ENCODE measurements around the gene TBC1D7. TPM values are rescaled to one million over a fixed set of nuclear protein-coding genes. Genes with fewer than 3 reads are reported as not detected.

The TBC1D7 gene
- total and polyA plus RNA-seq, 2 donors (not counting 1 experiment from before 2014, with no cell fraction given), result 21.5 to 22.3 TPM

- Histone ChIP-seq H3K36me3 (replicated peaks in 1 of 2; ENCODE audit: control extremely low read depth in 1 of 2, control insufficient read depth in 1 of 2, extremely low read depth in 1 of 2, insufficient read depth in 2 of 2, low read length in 1 of 2) (peaks cover 0 to 7% of the 10 kb centered on the region in 2 experiments), H3K4me3 (ENCODE audit: control extremely low read depth in 1 of 5, extremely low read depth in 1 of 5, insufficient read depth in 1 of 5, low read depth in 2 of 5, low read length in 4 of 5) (no peak overlapping the region), H3K4me1 (ENCODE audit: control insufficient read depth in 2 of 2, insufficient read depth in 2 of 2, low read length in 2 of 2) (peaks cover 35 to 46% of the 10 kb centered on the region in 2 donors), H3K27me3 (replicated peaks in 1 of 4; ENCODE audit: control extremely low read depth in 1 of 4, control insufficient read depth in 3 of 4, insufficient read depth in 4 of 4, low read length in 3 of 4) (no peaks in the 10 kb centered on the region), H2AFZ (ENCODE audit: insufficient read depth, low read depth, low read length, poor library complexity, severe bottlenecking) (no peak overlapping the region), H3K4me2 (replicated peaks; ENCODE audit: low read depth, low read length, poor library complexity, severe bottlenecking) (no peak overlapping the region), H3K79me2 (ENCODE audit: control insufficient read depth, insufficient read depth, low read length) (peaks cover 24% of the 10 kb centered on the region), H3K9ac (ENCODE audit: low read length) (no peak overlapping the region), H3K9me3 (ENCODE audit: control extremely low read depth in 1 of 3, control insufficient read depth in 2 of 3, insufficient read depth in 1 of 3, low read length in 2 of 3) (no peaks in the 10 kb centered on the region), H4K20me1 (ENCODE audit: control insufficient read depth, insufficient read depth, low read length, poor library complexity, severe bottlenecking) (no peaks in the 10 kb centered on the region), H3K27ac (ENCODE audit: low read length in 2 of 2) (no peak overlapping the region)
- DNase-seq (no peak), ATAC-seq (ENCODE audit: low read depth) (no peak)
- POLR2A ChIA-PET, result no interaction called here
- TF ChIP-seq EZH2 (IDR thresholded peaks at IDR 0.05; ENCODE audit: borderline replicate concordance, insufficient read depth, low read depth, low read length, poor library complexity, severe bottlenecking) (no peak), CTCF (IDR thresholded peaks at IDR 0.05) (no peak)
- H3K27me3 Mint-ChIP-seq, result no peaks in the 10 kb centered on the region
- 98% methylated on average over 23 of the region's 39 CpGs for WGBS (ENCODE audit: insufficient coverage)
- no peak overlapping the region for H3K4me3 Mint-ChIP-seq
- no peaks in the 10 kb centered on the region for H3K9me3 Mint-ChIP-seq (ENCODE audit: insufficient read depth)
- intact Hi-C loops (cut with micrococcal nuclease), result no loop called here
- CTCF ChIA-PET, result interaction anchor here (1.8 kb wide), 1 partner anchor 10 kb away, joined by 4 read pairs; no protein-coding TSS in a partner anchor
- no peak overlapping the region for H3K27ac Mint-ChIP-seq
- peaks cover 56% of the 10 kb centered on the region for H3K4me1 Mint-ChIP-seq
Measured at GRCh38 chr6:13365320-13365719, 37.0 kb upstream of the TBC1D7 start.

- Histone ChIP-seq H4K20me1 (ENCODE audit: control insufficient read depth, insufficient read depth, low read length, poor library complexity, severe bottlenecking) (no peaks in the 10 kb centered on the region), H3K4me2 (replicated peaks; ENCODE audit: low read depth, low read length, poor library complexity, severe bottlenecking) (no peak overlapping the region), H3K9me3 (ENCODE audit: control extremely low read depth in 1 of 3, control insufficient read depth in 2 of 3, insufficient read depth in 1 of 3, low read length in 2 of 3) (no peaks in the 10 kb centered on the region), H3K27ac (ENCODE audit: low read length in 2 of 2) (no peak overlapping the region), H3K79me2 (ENCODE audit: control insufficient read depth, insufficient read depth, low read length) (peaks cover 24% of the 10 kb centered on the region), H3K4me1 (ENCODE audit: control insufficient read depth in 2 of 2, insufficient read depth in 2 of 2, low read length in 2 of 2) (peaks cover 39 to 50% of the 10 kb centered on the region in 2 donors), H2AFZ (ENCODE audit: insufficient read depth, low read depth, low read length, poor library complexity, severe bottlenecking) (no peak overlapping the region), H3K36me3 (replicated peaks in 1 of 2; ENCODE audit: control extremely low read depth in 1 of 2, control insufficient read depth in 1 of 2, extremely low read depth in 1 of 2, insufficient read depth in 2 of 2, low read length in 1 of 2) (peaks cover 0 to 7% of the 10 kb centered on the region in 2 experiments), H3K9ac (ENCODE audit: low read length) (no peak overlapping the region), H3K4me3 (ENCODE audit: control extremely low read depth in 1 of 5, extremely low read depth in 1 of 5, insufficient read depth in 1 of 5, low read depth in 2 of 5, low read length in 4 of 5) (no peak overlapping the region), H3K27me3 (replicated peaks in 1 of 4; ENCODE audit: control extremely low read depth in 1 of 4, control insufficient read depth in 3 of 4, insufficient read depth in 4 of 4, low read length in 3 of 4) (no peaks in the 10 kb centered on the region)
- peaks cover 61% of the 10 kb centered on the region for H3K4me1 Mint-ChIP-seq
- DNase-seq, result no peak
- intact Hi-C loops (cut with micrococcal nuclease), result no loop called here
- WGBS (ENCODE audit: insufficient coverage), result 99% methylated on average over 34 of the region's 34 CpGs
- no peak overlapping the region for H3K27ac Mint-ChIP-seq
- no peaks in the 10 kb centered on the region for H3K27me3 Mint-ChIP-seq
- H3K4me3 Mint-ChIP-seq, result no peak overlapping the region
- H3K9me3 Mint-ChIP-seq (ENCODE audit: insufficient read depth), result no peaks in the 10 kb centered on the region
- TF ChIP-seq EZH2 (IDR thresholded peaks at IDR 0.05; ENCODE audit: borderline replicate concordance, insufficient read depth, low read depth, low read length, poor library complexity, severe bottlenecking) (no peak), CTCF (IDR thresholded peaks at IDR 0.05) (no peak)
- no peak for ATAC-seq (ENCODE audit: low read depth)
- CTCF ChIA-PET, result interaction anchor here (1.8 kb wide), 1 partner anchor 10 kb away, joined by 4 read pairs; no protein-coding TSS in a partner anchor
- POLR2A ChIA-PET, result no interaction called here
Measured at GRCh38 chr6:13364842-13365241, 36.5 kb upstream of the TBC1D7 start.

All from B cell (primary cell).